HS-27A (cell line): ENCODE data around the gene MBD3L2B.
"Not testable (repeated sequence)": the region's sequence is repeated elsewhere in the genome, so short reads cannot be mapped to it uniquely, and the experiment has no call there.

Source experiments
- DNase-seq: peaks from one replicate; pipeline ENCODE4 v3.0.0-alpha.2; 2012; ENCODE audit warnings: low read depth, missing footprints

MBD3L2B gene

GRCh38 chr19:7021331-7021730 lies at the start of gene MBD3L2B:
TSS of gene MBD3L2B (minus strand) at chr19:7021431. CDS start at chr19:7021397, 34 bp downstream.
- DNase-seq = not testable (repeated sequence)

GRCh38 chr19:7069904-7070226 lies 48.6 kb upstream of the MBD3L2B start:
- no peak for DNase-seq

GRCh38 chr19:7069042-7069903 lies 48.0 kb upstream of the MBD3L2B start, which contains the start of gene ZNF557:
TSS of gene ZNF557 (plus strand) at chr19:7069703. CDS start at chr19:7075075, 5,372 bp downstream.
- peak; percentile 84 for DNase-seq

DNA sequence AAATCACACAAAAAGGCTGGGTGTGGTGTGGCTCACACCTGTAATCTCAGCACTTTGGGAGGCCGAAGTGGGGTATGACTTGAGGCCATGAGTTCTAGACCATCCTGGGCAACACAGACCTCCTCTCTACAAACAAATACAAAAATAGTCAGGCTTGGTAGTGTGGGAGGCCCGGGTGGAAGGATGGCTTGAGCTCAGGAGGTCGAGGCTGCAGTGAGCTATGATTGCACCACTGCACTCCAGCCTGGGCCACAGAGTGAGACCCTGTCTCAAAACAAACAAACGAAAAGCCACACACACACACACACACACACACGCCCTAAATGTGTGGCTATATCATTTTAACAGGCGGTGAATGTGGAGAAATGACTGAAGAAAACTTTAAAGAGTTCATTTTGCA lies 47.4 kb upstream of the MBD3L2B start:
- DNase-seq = no peak

GRCh38 chr19:7067716-7068115 lies 46.5 kb upstream of the MBD3L2B start:
- peak; percentile 47 for DNase-seq

- DNase-seq = not testable (repeated sequence)
Measured at GRCh38 chr19:7067122-7067521, 45.9 kb upstream of the MBD3L2B start.

- DNase-seq = no peak
Measured at GRCh38 chr19:7063764-7064418, 42.7 kb upstream of the MBD3L2B start.

DNA sequence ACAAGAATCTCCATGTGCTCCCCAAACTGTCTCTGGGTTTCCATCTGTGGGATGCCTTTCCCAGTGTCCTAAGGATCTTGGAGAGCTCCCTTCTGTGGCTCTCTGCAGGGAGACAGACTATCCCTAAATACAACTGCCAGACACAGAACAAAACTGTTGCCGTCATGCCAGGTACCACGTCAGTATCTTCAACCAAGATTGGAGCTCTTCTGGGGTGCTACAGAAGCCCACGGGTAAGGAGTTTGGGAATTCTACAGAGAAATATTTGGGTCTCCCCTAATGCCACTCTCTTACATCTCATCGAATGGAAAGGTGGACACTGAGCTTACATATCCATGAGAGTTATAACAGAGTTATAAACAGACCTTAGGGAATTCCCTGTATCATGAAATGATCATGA lies 42.1 kb upstream of the MBD3L2B start:
- no peak for DNase-seq

GRCh38 chr19:7059977-7060376 lies 38.7 kb upstream of the MBD3L2B start:
- not testable (repeated sequence) for DNase-seq

DNA sequence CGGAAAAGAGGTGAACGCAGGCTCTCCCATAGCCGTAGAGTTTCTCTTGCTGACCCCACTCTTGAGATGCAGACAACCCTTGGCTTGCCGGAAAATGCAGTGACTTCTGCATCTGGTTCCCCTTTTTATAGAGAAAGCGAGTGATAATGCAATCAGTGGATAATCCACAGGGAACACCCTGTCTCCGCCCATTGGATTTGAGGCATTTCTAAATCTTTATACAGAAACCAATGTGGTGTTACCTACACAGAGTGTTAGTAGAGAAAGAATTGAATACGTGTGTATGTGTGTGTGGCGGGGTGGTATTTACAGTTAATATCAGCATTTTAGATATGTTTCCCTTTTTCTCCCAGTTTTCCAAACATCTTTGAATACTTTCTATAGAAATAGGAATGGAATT lies 37.3 kb upstream of the MBD3L2B start, which contains the start of gene MBD3L3:
TSS of gene MBD3L3 (minus strand) at position 101 of the 400 bp plus-strand sequence. CDS start at position 30, 71 bp downstream.
- not testable (repeated sequence) for DNase-seq

DNA sequence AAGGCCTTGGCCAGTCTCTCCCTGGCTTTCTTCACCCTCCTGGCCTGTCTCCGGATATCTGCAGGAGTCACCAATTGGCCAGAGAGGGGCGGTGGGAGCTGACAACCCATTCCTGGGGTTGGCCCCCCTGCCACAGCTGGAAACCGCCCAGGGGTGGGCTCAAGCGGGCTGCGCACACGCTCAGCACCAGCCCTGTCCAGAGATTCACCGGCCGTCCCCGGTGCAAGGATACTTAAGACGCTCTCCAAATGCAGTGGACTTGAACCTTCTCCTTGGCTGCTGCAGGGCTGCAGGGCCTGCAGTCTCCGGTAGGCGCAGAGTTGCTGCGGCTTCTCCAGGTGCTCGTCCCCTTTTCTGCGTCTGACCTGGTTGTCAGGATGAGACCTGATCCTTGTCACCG lies 35.1 kb upstream of the MBD3L2B start:
- DNase-seq = not testable (repeated sequence)

GRCh38 chr19:7055679-7056078 lies 34.4 kb upstream of the MBD3L2B start:
- not testable (repeated sequence) for DNase-seq

DNA sequence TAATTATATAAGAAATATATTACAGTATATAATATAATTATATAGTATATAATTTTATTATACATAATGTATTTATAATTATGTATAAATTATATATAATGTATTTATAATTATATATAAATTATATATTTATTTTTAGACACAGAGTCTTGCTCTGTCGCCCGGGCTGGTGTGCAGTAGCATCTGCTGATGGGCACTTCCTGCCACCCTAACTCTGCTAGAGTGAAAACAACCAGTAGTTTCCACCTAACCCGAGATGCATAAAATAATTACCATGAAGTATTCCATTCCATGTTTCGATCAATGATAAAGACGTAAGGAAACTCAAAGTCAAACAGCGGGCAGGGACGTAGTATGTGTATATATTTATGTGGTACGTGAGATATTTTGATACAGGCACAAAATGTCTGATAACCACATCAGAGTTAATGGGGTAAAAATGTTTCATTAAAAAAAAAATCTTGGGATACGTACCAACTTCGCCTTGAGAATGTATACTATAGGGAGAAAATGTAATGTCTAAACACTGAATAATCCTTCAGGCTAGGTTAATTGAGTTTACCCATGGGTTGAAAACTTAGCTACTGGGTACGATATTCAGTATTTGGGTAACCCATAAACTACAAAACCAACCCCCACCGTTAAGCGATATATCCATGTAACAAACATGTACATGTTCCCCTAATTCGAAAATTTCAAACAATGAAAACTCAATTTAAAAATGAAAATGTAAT lies 33.6 kb upstream of the MBD3L2B start:
- DNase-seq = not testable (repeated sequence)

GRCh38 chr19:7052896-7053295 lies 31.7 kb upstream of the MBD3L2B start:
- not testable (repeated sequence) for DNase-seq

GRCh38 chr19:7051421-7051820 lies 30.2 kb upstream of the MBD3L2B start:
- DNase-seq = not testable (repeated sequence)

GRCh38 chr19:7049021-7049420 lies 27.8 kb upstream of the MBD3L2B start, which contains the start of gene MBD3L2:
TSS of gene MBD3L2 (plus strand) at chr19:7049321. CDS start at chr19:7049374, 53 bp downstream.
- not testable (repeated sequence) for DNase-seq

DNA sequence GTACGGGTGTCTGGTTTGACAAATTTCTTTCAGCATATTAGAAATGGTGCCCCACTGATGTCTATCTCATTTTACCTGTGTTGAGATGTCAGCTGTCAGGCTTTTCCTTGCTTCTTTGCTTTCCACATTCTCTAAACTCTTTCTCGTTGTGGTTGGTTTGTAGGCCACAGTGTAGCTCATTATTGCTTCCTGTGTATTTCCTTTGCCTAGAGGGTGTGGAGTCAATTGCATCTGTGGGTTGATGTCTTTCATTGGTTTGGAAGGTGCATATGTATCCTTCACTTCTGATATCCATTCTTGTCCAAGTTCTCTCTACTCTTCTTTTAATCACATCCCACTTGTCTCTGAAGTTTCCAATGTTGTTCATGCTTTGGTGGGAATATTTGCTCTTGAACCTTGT lies 20.3 kb upstream of the MBD3L2B start:
- DNase-seq = not testable (repeated sequence)

DNA sequence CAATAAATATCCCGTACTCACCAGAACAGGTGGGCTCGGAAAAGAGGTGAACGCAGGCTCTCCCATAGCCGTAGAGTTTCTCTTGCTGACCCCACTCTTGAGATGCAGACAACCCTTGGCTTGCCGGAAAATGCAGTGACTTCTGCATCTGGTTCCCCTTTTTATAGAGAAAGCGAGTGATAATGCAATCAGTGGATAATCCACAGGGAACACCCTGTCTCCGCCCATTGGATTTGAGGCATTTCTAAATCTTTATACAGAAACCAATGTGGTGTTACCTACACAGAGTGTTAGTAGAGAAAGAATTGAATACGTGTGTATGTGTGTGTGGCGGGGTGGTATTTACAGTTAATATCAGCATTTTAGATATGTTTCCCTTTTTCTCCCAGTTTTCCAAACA lies 18.8 kb upstream of the MBD3L2B start, which contains the start of gene MBD3L4:
TSS of gene MBD3L4 (minus strand) at position 101 of the 400 bp plus-strand sequence. CDS start at position 66, 35 bp downstream.
- not testable (repeated sequence) for DNase-seq

- DNase-seq = not testable (repeated sequence)
Measured at GRCh38 chr19:7030278-7030677, 9.0 kb upstream of the MBD3L2B start, which contains the start of gene MBD3L5. TSS of gene MBD3L5 (plus strand) at chr19:7030578. CDS start at chr19:7030612, 34 bp downstream.

- DNase-seq = not testable (repeated sequence)
Measured at GRCh38 chr19:7028790-7029189, 7.6 kb upstream of the MBD3L2B start.

DNA sequence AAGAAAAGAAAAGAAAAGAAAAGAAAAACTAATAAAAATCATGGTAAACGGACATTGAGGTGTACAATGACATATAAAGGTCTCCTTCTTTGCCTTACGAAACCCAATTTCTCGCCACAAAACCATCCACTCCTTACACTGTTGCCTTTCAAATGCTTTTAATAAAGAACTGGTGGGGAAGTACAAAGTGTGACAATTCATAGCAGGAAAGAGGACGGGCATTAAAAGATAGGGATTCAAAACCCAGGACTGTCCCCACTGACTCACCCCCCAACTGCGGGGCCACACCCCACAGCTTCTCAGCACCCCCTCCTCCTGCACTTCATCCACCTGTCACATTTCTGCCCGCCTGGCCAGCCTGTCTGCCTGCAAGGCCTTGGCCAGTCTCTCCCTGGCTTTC lies 2.4 kb downstream of the MBD3L2B start:
- DNase-seq = no peak

DNA sequence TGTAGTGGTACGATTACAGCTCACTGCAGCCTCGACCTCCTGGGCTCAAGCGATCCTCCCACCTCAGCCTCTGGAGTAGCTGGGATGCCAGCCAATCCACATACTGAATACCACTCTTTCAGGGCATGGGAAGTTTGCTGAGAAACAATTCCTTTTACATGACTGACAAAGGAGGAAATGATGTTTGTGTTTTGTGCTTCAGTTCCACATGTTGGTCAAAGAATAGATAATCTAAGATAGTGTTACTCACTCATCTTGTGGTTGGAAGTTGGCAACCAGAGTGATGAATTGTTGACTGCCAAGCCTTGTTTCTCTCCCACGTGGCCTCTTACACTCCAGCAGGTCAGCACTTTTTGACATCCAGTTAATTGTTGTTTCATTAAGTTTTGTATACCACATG lies 7.6 kb downstream of the MBD3L2B start:
- no peak for DNase-seq
